ENCODE measurements around the gene PXMP4.

The PXMP4 gene

GRCh38 chr20:33669873-33670640, 50.1 kb downstream of the PXMP4 start:
- TF ChIP-seq, protein P1, sequence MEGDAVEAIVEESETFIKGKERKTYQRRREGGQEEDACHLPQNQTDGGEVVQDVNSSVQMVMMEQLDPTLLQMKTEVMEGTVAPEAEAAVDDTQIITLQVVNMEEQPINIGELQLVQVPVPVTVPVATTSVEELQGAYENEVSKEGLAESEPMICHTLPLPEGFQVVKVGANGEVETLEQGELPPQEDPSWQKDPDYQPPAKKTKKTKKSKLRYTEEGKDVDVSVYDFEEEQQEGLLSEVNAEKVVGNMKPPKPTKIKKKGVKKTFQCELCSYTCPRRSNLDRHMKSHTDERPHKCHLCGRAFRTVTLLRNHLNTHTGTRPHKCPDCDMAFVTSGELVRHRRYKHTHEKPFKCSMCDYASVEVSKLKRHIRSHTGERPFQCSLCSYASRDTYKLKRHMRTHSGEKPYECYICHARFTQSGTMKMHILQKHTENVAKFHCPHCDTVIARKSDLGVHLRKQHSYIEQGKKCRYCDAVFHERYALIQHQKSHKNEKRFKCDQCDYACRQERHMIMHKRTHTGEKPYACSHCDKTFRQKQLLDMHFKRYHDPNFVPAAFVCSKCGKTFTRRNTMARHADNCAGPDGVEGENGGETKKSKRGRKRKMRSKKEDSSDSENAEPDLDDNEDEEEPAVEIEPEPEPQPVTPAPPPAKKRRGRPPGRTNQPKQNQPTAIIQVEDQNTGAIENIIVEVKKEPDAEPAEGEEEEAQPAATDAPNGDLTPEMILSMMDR (IDR thresholded peaks at IDR 0.05; ENCODE audit: borderline replicate concordance, control extremely low read depth, extremely low read depth, insufficient read depth, missing control alignments), result no peak
- no peak for DNase-seq (ENCODE audit: low spot score)
- in situ Hi-C loops (cut with MboI; ENCODE audit: low sequenced_read_pairs, unreplicated experiment), result loop anchor here (10.0 kb wide), 1 partner anchor 215 kb away; no protein-coding TSS in a partner anchor

GRCh38 chr20:33669224-33669623, 50.9 kb downstream of the PXMP4 start:
- in situ Hi-C loops (cut with MboI; ENCODE audit: low sequenced_read_pairs, unreplicated experiment), result loop anchor here (10.0 kb wide), 1 partner anchor 214 kb away; no protein-coding TSS in a partner anchor
- TF ChIP-seq, protein P1 (IDR thresholded peaks at IDR 0.05; ENCODE audit: borderline replicate concordance, control extremely low read depth, extremely low read depth, insufficient read depth, missing control alignments), result no peak

GRCh38 chr20:33668466-33669155, 51.5 kb downstream of the PXMP4 start:
- no peak for DNase-seq (ENCODE audit: low spot score)
- in situ Hi-C loops (cut with MboI; ENCODE audit: low sequenced_read_pairs, unreplicated experiment), result loop anchor here (10.0 kb wide), 1 partner anchor 214 kb away; no protein-coding TSS in a partner anchor
- TF ChIP-seq, protein P1 (IDR thresholded peaks at IDR 0.05; ENCODE audit: borderline replicate concordance, control extremely low read depth, extremely low read depth, insufficient read depth, missing control alignments), result no peak

More at GRCh38 chr20:33669224-33669623, 50.9 kb downstream of the PXMP4 start:
- DNase-seq (ENCODE audit: low spot score), result no peak

- in situ Hi-C loops (cut with MboI; ENCODE audit: low sequenced_read_pairs, unreplicated experiment), result loop anchor here (10.0 kb wide), 1 partner anchor 213 kb away; no protein-coding TSS in a partner anchor
Observed at GRCh38 chr20:33667676-33668465, 52.2 kb downstream of the PXMP4 start.

DNA sequence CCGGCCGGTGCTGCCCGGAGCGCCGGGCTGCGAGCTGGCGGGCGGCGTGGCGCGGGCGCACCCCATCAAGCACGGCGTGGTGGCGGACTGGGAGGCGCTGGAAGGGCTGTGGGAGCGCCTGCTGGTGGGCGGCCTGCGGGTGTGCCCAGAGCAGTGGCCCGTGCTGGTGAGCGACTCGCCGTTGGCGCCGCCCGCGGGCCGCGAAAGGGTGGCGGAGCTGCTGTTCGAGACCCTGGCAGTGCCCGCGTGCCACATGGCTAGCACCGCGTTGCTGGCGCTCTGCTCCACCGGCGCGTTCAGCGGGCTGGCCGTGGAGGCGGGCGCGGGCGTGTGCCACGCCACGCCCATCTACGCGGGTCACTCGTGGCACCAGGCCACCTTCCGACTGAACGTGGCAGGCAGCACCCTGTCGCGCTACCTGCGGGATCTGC, 52.9 kb downstream of the PXMP4 start:
- TF ChIP-seq, protein P1 (IDR thresholded peaks at IDR 0.05; ENCODE audit: borderline replicate concordance, control extremely low read depth, extremely low read depth, insufficient read depth, missing control alignments), result peak; percentile 13
- in situ Hi-C loops (cut with MboI; ENCODE audit: low sequenced_read_pairs, unreplicated experiment), result loop anchor here (10.0 kb wide), 1 partner anchor 212 kb away; no protein-coding TSS in a partner anchor
- DNase-seq (ENCODE audit: low spot score), result no peak

More at GRCh38 chr20:33667676-33668465, 52.2 kb downstream of the PXMP4 start:
- DNase-seq (ENCODE audit: low spot score), result peak; percentile 87
- TF ChIP-seq, protein P1 (IDR thresholded peaks at IDR 0.05; ENCODE audit: borderline replicate concordance, control extremely low read depth, extremely low read depth, insufficient read depth, missing control alignments), result peak; percentile 98
